Natural killer cell (primary cell): ENCODE results near the gene CACNA2D2. TPM values are rescaled to one million over a fixed set of nuclear protein-coding genes. Genes with fewer than 3 reads are reported as not detected.

Source experiments
- ATAC-seq, 3 donors: fragments of 150-1000 bp in 2 of 3; fragments of 200-7000 bp in 1 of 3; cut with Tn5 transposase; 1 replicate in 1 of 3; 2 replicates in 2 of 3; pipeline ENCODE4 v1.10.0; 2021; ENCODE audit warnings: mild to moderate bottlenecking in 2 of 3, moderate library complexity in 2 of 3
- DNase-seq, 2 donors: peaks; one replicate each; pipeline versions ENCODE4 v3.0.0 to v3.0.0-alpha.2; 2013 to 2021; ENCODE audit warnings: mixed read lengths in 1 of 2
- H3K27ac ChIP-seq: one replicate; pipeline ENCODE4 v1.5.1; 2013; ENCODE audit warnings: mild to moderate bottlenecking, low read length
- H3K27me3 ChIP-seq: one replicate; pipeline ENCODE4 v1.6.1; 2013; ENCODE audit warnings: low read length; ENCODE audit not compliant: control insufficient read depth, insufficient read depth
- H3K36me3 ChIP-seq: one replicate; pipeline ENCODE4 v1.6.1; 2013; ENCODE audit warnings: low read length; ENCODE audit not compliant: control insufficient read depth, insufficient read depth
- H3K4me1 ChIP-seq: one replicate; pipeline ENCODE4 v1.6.1; 2013; ENCODE audit warnings: low read length; ENCODE audit not compliant: control insufficient read depth, insufficient read depth
- H3K4me3 ChIP-seq: one replicate; pipeline ENCODE4 v1.5.1; 2013; ENCODE audit warnings: low read length
- H3K9me3 ChIP-seq: one replicate; pipeline ENCODE4 v1.6.1; 2013; ENCODE audit warnings: low read length; ENCODE audit not compliant: control insufficient read depth, insufficient read depth
- H3K27ac Mint-ChIP-seq, 2 donors: one replicate each; pipeline ENCODE4 v1.8.0; 2022; ENCODE audit warnings: mild to moderate bottlenecking in 2 of 2, mixed read lengths in 2 of 2, moderate library complexity in 1 of 2
- H3K27me3 Mint-ChIP-seq, 2 donors: one replicate each; pipeline ENCODE4 v1.8.0; 2022; ENCODE audit warnings: low read depth in 2 of 2, mixed read lengths in 2 of 2
- H3K36me3 Mint-ChIP-seq: one replicate; pipeline ENCODE4 v1.8.0; 2022; ENCODE audit warnings: mixed read lengths
- H3K4me1 Mint-ChIP-seq, 2 donors: one replicate each; pipeline ENCODE4 v1.8.0; 2022; ENCODE audit warnings: mixed read lengths in 2 of 2
- H3K4me3 Mint-ChIP-seq: one replicate; pipeline ENCODE4 v1.8.0; 2022; ENCODE audit warnings: mild to moderate bottlenecking, moderate library complexity, mixed read lengths
- H3K9me3 Mint-ChIP-seq, 2 donors: one replicate each; pipeline ENCODE4 v1.8.0; 2022; ENCODE audit warnings: mixed read lengths in 2 of 2
- WGBS: methylation state at CpG from one replicate; pipeline ENCODE4 v1.1.7; 2013; ENCODE audit warnings: missing lambda C conversion rate; ENCODE audit not compliant: insufficient coverage; 5-methylcytosine and 5-hydroxymethylcytosine counted together
- intact Hi-C: fragments of 100-400 bp; cut with micrococcal nuclease; formaldehyde crosslinking; loops from one replicate; pipeline ENCODE4 v1.14.2; 2022
- total RNA-seq, 4 donors: library from RNA; stranded (reverse); fragments of 120-200 nt in 1 of 4; gene quantifications; one replicate each; pipeline versions ENCODE4 v1.2.3 to v1.2.4, GENCODE V29; 2013 to 2022
- TF ChIP-seq, protein P1 (sequence below): fragments of 200-600 bp; IDR thresholded peaks from one replicate; pipeline ENCODE4 v1.8.0; 2022; ENCODE audit warnings: antibody characterized with exemption

Gene CACNA2D2
- total RNA-seq, 3 donors from 2014 or later (not counting 1 experiment from before 2014, with no cell fraction given) = 36.5 to 56.4 (median 43.8) TPM

GRCh38 chr3:50381383-50381782 lies 122.1 kb downstream of the CACNA2D2 start:
- no peaks in the 10 kb centered on the region for H3K9me3 Mint-ChIP-seq
- no peak overlapping the region for H3K27ac Mint-ChIP-seq
- ATAC-seq = no peak
- no peak overlapping the region for H3K4me3 Mint-ChIP-seq
- Histone ChIP-seq H3K4me1 (no peaks in the 10 kb centered on the region), H3K9me3 (no peaks in the 10 kb centered on the region), H3K4me3 (no peak overlapping the region), H3K27me3 (no peaks in the 10 kb centered on the region), H3K27ac (no peak overlapping the region), H3K36me3 (no peaks in the 10 kb centered on the region)
- peaks cover 0 to 18% of the 10 kb centered on the region in 2 donors for H3K4me1 Mint-ChIP-seq
- no peaks in the 10 kb centered on the region for H3K27me3 Mint-ChIP-seq
- H3K36me3 Mint-ChIP-seq = no peaks in the 10 kb centered on the region
- TF ChIP-seq, protein P1, sequence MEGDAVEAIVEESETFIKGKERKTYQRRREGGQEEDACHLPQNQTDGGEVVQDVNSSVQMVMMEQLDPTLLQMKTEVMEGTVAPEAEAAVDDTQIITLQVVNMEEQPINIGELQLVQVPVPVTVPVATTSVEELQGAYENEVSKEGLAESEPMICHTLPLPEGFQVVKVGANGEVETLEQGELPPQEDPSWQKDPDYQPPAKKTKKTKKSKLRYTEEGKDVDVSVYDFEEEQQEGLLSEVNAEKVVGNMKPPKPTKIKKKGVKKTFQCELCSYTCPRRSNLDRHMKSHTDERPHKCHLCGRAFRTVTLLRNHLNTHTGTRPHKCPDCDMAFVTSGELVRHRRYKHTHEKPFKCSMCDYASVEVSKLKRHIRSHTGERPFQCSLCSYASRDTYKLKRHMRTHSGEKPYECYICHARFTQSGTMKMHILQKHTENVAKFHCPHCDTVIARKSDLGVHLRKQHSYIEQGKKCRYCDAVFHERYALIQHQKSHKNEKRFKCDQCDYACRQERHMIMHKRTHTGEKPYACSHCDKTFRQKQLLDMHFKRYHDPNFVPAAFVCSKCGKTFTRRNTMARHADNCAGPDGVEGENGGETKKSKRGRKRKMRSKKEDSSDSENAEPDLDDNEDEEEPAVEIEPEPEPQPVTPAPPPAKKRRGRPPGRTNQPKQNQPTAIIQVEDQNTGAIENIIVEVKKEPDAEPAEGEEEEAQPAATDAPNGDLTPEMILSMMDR = no peak
- 78% methylated on average over 4 of the region's 4 CpGs for WGBS
- intact Hi-C loops = no loop called here
- no peak for DNase-seq

DNA sequence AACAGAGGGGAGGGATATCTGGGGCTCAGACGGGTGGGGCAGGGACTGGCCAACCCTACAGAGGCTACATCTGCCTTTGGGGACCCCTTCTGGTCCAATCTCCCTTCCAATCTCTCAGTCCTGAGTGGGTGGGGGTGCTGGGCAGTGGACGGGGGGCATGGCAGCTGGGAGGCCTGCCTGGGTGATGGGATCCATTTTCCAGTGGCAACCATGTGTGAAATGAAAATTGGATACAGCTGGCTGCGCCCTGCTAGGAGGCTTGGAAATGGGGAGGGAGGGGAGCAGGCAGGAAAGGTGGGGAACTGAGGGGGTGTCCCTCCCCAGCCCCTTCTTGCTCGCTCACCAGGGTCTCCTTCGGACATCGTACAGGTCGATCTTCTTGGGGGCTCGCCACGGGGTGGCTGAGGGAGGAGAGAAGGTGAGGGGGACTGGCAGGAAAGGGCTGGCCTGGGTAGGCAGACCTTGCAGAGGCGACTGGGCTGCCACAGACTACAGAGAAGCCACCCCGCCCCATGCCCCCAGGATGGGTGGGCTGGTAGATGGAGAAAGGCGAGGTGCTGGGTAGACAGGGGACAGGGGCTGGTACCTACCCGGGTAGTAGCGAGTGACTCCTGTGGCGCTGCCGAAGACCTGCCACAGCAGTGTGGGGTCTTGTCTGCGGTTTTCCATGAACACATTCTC lies 122.9 kb downstream of the CACNA2D2 start:
- no peak overlapping the region for H3K27ac ChIP-seq
- no peaks in the 10 kb centered on the region for H3K36me3 Mint-ChIP-seq
- H3K9me3 ChIP-seq = no peaks in the 10 kb centered on the region
- no peaks in the 10 kb centered on the region for H3K4me1 ChIP-seq
- H3K27ac Mint-ChIP-seq = no peak overlapping the region
- H3K27me3 ChIP-seq = no peaks in the 10 kb centered on the region
- 91% methylated on average over 17 of the region's 17 CpGs for WGBS
- H3K9me3 Mint-ChIP-seq = no peaks in the 10 kb centered on the region
- H3K36me3 ChIP-seq = no peaks in the 10 kb centered on the region
- ATAC-seq = no peak
- intact Hi-C loops = no loop called here
- no peak for DNase-seq
- H3K27me3 Mint-ChIP-seq = no peaks in the 10 kb centered on the region
- H3K4me1 Mint-ChIP-seq = peaks cover 0 to 18% of the 10 kb centered on the region in 2 donors
- no peak overlapping the region for H3K4me3 ChIP-seq
- H3K4me3 Mint-ChIP-seq = no peak overlapping the region
- TF ChIP-seq, protein P1 = no peak

- Histone ChIP-seq H3K36me3 (no peaks in the 10 kb centered on the region), H3K27me3 (no peaks in the 10 kb centered on the region), H3K9me3 (no peaks in the 10 kb centered on the region), H3K27ac (no peak overlapping the region), H3K4me3 (no peak overlapping the region), H3K4me1 (no peaks in the 10 kb centered on the region)
- 96% methylated on average over 17 of the region's 17 CpGs for WGBS
- H3K27ac Mint-ChIP-seq = no peak overlapping the region
- no peak for ATAC-seq
- no peaks in the 10 kb centered on the region for H3K27me3 Mint-ChIP-seq
- TF ChIP-seq, protein P1 = no peak
- no peak overlapping the region for H3K4me3 Mint-ChIP-seq
- intact Hi-C loops = no loop called here
- H3K9me3 Mint-ChIP-seq = no peaks in the 10 kb centered on the region
- no peaks in the 10 kb centered on the region for H3K36me3 Mint-ChIP-seq
- no peak for DNase-seq
- H3K4me1 Mint-ChIP-seq = peaks cover 0 to 12% of the 10 kb centered on the region in 2 donors
These were observed 124.7 kb downstream of the CACNA2D2 start for GRCh38 chr3:50378757-50379156.

GRCh38 chr3:50378024-50378423 lies 125.4 kb downstream of the CACNA2D2 start:
- H3K36me3 ChIP-seq = no peaks in the 10 kb centered on the region
- ATAC-seq (no peak), DNase-seq (no peak)
- Mint-ChIP-seq H3K4me3 (no peak overlapping the region), H3K36me3 (no peaks in the 10 kb centered on the region), H3K27me3 (no peaks in the 10 kb centered on the region), H3K27ac (no peak overlapping the region), H3K4me1 (peaks cover 0 to 15% of the 10 kb centered on the region in 2 donors), H3K9me3 (no peaks in the 10 kb centered on the region)
- H3K4me3 ChIP-seq = no peak overlapping the region
- WGBS = 91% methylated on average over 6 of the region's 6 CpGs
- no peaks in the 10 kb centered on the region for H3K9me3 ChIP-seq
- no peaks in the 10 kb centered on the region for H3K27me3 ChIP-seq
- H3K4me1 ChIP-seq = no peaks in the 10 kb centered on the region
- no peak overlapping the region for H3K27ac ChIP-seq
- TF ChIP-seq, protein P1 = no peak
- intact Hi-C loops = no loop called here
